ENCODE measurements around the gene MRPS18A.
"Not testable (repeated sequence)": the region's sequence is repeated elsewhere in the genome, so short reads cannot be mapped to it uniquely, and the experiment has no call there.

Gene MRPS18A

DNA sequence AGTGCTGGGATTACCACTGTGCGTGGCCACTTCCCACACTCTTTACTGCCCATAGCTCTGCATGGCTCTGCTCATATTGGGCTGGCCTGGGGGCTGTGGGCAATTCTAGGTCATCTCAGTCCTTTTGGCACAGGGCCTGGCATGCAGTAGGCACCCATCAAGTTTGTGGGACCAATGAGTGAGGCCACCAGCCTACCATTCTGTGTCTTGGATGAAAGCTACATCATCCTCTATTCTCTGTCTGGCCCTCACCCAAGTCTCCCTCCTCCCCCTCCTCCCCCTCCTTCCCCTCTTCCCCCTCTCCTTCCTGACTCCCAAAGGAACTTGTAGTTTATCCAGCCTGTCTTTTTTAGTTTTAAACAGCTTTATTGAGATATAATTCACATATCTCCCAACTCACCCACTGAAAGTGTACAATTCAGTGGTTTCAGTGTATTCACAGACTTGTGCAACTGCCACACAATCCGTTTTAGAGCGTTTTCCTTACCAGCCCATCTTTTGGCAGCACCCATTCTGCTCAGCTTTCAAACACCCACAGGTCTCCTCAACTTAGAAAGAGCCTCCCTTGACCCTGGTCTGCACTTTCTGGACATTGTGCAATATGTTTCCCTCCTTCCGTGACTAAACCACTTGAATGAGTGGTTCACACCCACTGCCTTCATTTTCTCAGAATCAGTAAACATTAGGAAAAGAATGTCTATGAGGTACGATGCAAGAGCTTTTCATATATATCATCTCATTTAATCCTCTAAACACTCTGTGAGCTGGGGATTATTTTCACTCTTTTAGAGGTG lies 21.5 kb upstream of the MRPS18A start:
- no peaks in the 10 kb centered on the region for H3K36me3 ChIP-seq (ENCODE audit: control insufficient read depth in 5 of 5, insufficient read depth in 5 of 5, low read length in 5 of 5)
- H3K4me1 ChIP-seq (ENCODE audit: control insufficient read depth in 5 of 5, insufficient read depth in 5 of 5, low read length in 5 of 5) = peaks cover 3 to 31% (median 20%) of the 10 kb centered on the region in 5 donors
- peaks cover 0 to 17% (median 9%) of the 10 kb centered on the region in 5 donors for H3K27me3 ChIP-seq (ENCODE audit: control insufficient read depth in 5 of 5, insufficient read depth in 4 of 5, low read length in 5 of 5)
- no peak overlapping the region for H3K9ac ChIP-seq (ENCODE audit: low read length in 5 of 5)
- H3K9me3 ChIP-seq (ENCODE audit: control insufficient read depth in 5 of 5, low read length in 5 of 5) = no peaks in the 10 kb centered on the region
- H3K4me3 ChIP-seq (ENCODE audit: low read depth in 1 of 5, low read length in 5 of 5) = no peak overlapping the region
- peak overlapping the region; percentile 40 for H3K27ac ChIP-seq (ENCODE audit: low read depth, low read length)

DNA sequence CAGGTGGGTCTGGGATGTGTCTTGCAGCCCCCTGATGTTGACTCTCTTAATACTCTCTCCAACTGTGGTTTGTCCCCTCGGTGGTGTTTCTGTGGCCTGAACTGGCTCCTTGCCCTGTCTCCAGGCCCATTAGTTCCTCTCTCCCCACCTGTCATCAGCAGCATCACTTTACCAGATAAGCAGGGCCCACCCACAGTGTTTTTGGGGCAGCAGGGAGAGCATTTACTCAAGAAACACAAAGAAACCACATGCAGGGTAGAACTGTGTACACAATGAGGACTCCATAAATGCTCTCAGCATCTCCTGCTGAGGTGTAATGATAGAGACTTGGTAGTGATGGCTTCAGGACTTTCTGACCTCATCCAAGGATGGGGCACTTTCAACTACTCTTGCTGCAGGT lies 20.2 kb upstream of the MRPS18A start:
- Histone ChIP-seq H3K9me3 (ENCODE audit: control insufficient read depth in 5 of 5, low read length in 5 of 5) (no peaks in the 10 kb centered on the region), H3K9ac (ENCODE audit: low read length in 5 of 5) (no peak overlapping the region), H3K27ac (ENCODE audit: low read depth, low read length) (no peak overlapping the region), H3K4me3 (ENCODE audit: low read depth in 1 of 5, low read length in 5 of 5) (no peak overlapping the region), H3K27me3 (ENCODE audit: control insufficient read depth in 5 of 5, insufficient read depth in 4 of 5, low read length in 5 of 5) (peaks cover 0 to 16% (median 9%) of the 10 kb centered on the region in 5 donors), H3K4me1 (ENCODE audit: control insufficient read depth in 5 of 5, insufficient read depth in 5 of 5, low read length in 5 of 5) (peaks cover 6 to 37% (median 27%) of the 10 kb centered on the region in 5 donors), H3K36me3 (ENCODE audit: control insufficient read depth in 5 of 5, insufficient read depth in 5 of 5, low read length in 5 of 5) (no peaks in the 10 kb centered on the region)

DNA sequence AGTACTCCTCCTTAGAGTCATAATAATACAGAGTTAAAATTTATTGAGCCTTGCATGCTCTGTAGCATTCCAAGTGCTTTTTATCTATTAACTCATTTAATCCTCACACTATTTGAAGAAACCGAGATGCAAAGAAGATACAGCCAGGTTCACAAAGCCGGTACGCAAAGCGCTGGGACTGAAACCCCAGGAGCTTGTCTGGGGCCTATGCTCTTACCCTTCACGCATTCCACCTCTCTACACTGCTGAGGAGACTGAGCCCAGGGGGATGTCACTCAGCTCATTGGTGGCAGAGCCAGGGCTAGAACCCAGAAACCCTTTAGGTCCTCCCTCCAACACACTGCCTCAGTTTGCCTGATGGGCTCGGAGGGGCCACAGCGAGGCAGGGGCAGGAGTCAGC lies 19.7 kb upstream of the MRPS18A start:
- no peaks in the 10 kb centered on the region for H3K9me3 ChIP-seq (ENCODE audit: control insufficient read depth in 5 of 5, low read length in 5 of 5)
- no peaks in the 10 kb centered on the region for H3K36me3 ChIP-seq (ENCODE audit: control insufficient read depth in 5 of 5, insufficient read depth in 5 of 5, low read length in 5 of 5)
- H3K27me3 ChIP-seq (ENCODE audit: control insufficient read depth in 5 of 5, insufficient read depth in 4 of 5, low read length in 5 of 5) = peaks cover 0 to 11% (median 5%) of the 10 kb centered on the region in 5 donors
- no peak overlapping the region for H3K27ac ChIP-seq (ENCODE audit: low read depth, low read length)
- peaks cover 9 to 42% (median 31%) of the 10 kb centered on the region in 5 donors for H3K4me1 ChIP-seq (ENCODE audit: control insufficient read depth in 5 of 5, insufficient read depth in 5 of 5, low read length in 5 of 5)
- no peak overlapping the region for H3K4me3 ChIP-seq (ENCODE audit: low read depth in 1 of 5, low read length in 5 of 5)
- H3K9ac ChIP-seq (ENCODE audit: low read length in 5 of 5) = no peak overlapping the region

DNA sequence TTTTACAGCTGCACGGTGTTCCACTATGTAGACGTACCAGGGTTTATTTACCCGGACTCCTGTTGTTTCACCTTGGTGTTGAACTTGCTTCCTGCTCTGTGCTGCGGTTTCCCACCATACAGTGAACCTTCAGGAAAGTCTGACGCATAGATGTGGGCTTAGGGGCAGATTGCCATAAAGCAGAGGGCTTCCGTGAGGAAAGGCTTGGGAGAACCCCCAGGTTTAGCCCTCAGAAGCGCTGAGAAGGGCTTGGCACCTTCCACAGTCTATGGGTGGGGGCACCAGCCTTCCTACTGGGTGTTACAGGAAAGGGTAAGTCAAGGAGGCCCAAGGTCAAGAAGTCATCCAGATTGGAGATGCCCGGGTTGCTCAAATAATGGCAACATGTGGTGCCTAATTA lies 19.2 kb upstream of the MRPS18A start:
- no peak overlapping the region for H3K4me3 ChIP-seq (ENCODE audit: low read depth in 1 of 5, low read length in 5 of 5)
- no peaks in the 10 kb centered on the region for H3K36me3 ChIP-seq (ENCODE audit: control insufficient read depth in 5 of 5, insufficient read depth in 5 of 5, low read length in 5 of 5)
- H3K27me3 ChIP-seq (ENCODE audit: control insufficient read depth in 5 of 5, insufficient read depth in 4 of 5, low read length in 5 of 5) = peaks cover 0 to 9% (median 5%) of the 10 kb centered on the region in 5 donors
- peaks cover 12 to 47% (median 36%) of the 10 kb centered on the region in 5 donors for H3K4me1 ChIP-seq (ENCODE audit: control insufficient read depth in 5 of 5, insufficient read depth in 5 of 5, low read length in 5 of 5)
- H3K9ac ChIP-seq (ENCODE audit: low read length in 5 of 5) = no peak overlapping the region
- H3K27ac ChIP-seq (ENCODE audit: low read depth, low read length) = no peak overlapping the region
- no peaks in the 10 kb centered on the region for H3K9me3 ChIP-seq (ENCODE audit: control insufficient read depth in 5 of 5, low read length in 5 of 5)

DNA sequence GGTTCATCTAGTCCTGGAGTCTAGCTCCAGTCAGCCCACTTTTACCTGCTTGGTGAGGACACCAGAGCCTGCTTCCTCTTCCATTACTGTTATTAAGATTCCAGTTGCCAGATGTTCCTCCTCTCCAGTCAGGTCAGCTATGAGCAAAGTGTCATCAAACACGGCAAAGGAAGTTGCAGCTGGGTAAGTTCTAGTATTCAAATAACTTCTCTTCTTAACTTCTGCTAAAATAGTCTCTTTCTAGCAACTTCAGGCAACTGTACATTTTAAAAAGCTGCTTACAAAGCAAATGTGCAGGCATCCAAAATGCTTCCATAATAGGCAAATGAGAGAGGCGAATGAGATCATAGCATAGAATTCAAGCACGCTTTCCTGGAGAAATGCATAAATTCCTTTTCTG lies 18.4 kb upstream of the MRPS18A start:
- Histone ChIP-seq H3K4me1 (ENCODE audit: control insufficient read depth in 5 of 5, insufficient read depth in 5 of 5, low read length in 5 of 5) (peaks cover 12 to 48% (median 39%) of the 10 kb centered on the region in 5 donors), H3K4me3 (ENCODE audit: low read depth in 1 of 5, low read length in 5 of 5) (no peak overlapping the region), H3K9me3 (ENCODE audit: control insufficient read depth in 5 of 5, low read length in 5 of 5) (no peaks in the 10 kb centered on the region), H3K27ac (ENCODE audit: low read depth, low read length) (no peak overlapping the region), H3K36me3 (ENCODE audit: control insufficient read depth in 5 of 5, insufficient read depth in 5 of 5, low read length in 5 of 5) (no peaks in the 10 kb centered on the region), H3K9ac (ENCODE audit: low read length in 5 of 5) (no peak overlapping the region), H3K27me3 (ENCODE audit: control insufficient read depth in 5 of 5, insufficient read depth in 4 of 5, low read length in 5 of 5) (peaks cover 0 to 9% (median 3%) of the 10 kb centered on the region in 5 donors)

DNA sequence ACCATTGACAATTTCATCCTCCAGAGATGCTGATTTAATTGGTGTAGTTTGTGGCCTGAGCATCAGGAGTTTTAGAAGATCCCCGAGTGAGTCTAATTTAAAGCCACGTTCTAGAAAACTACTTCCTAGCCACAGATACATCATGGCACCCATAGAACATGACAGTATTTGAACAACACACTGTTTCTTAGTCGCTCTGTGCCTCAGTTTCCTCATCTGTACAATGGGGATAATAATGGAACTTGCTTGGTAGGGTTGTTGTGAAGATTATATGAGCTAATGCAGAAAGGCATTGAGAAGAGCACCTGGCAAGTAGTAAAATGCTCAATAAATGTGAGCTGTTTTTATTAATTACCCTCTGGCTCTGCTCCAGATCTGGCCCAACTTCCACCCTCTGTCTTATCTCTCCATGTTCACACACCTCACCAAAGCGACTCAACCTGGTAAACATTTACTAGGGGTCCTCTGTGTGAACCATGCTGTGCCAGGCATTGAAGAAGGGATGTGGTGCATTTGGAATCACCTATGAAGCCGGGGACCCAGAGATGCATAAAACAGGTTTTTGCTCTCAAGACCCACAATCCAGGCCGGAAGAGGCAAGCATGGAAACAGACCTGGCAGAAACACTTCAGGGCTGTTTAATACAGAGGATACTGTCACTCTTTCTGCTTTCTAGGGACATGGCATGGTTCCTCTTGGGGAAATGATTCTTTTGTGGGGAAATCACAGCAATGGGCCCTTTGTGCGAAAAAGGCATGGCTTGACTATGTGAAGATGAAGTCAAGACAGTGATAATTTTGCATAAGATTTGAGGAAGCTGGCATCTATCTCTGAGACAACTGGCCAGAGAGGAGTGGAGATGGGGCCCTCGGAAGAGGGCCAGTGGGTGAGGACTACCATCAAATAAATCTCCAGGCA lies 16.2 kb upstream of the MRPS18A start:
- Histone ChIP-seq H3K4me1 (ENCODE audit: control insufficient read depth in 5 of 5, insufficient read depth in 5 of 5, low read length in 5 of 5) (peaks cover 15 to 52% (median 45%) of the 10 kb centered on the region in 5 donors), H3K36me3 (ENCODE audit: control insufficient read depth in 5 of 5, insufficient read depth in 5 of 5, low read length in 5 of 5) (no peaks in the 10 kb centered on the region), H3K9me3 (ENCODE audit: control insufficient read depth in 5 of 5, low read length in 5 of 5) (no peaks in the 10 kb centered on the region), H3K27ac (ENCODE audit: low read depth, low read length) (peak overlapping the region; percentile 84), H3K4me3 (ENCODE audit: low read depth in 1 of 5, low read length in 5 of 5) (no peak overlapping the region), H3K27me3 (ENCODE audit: control insufficient read depth in 5 of 5, insufficient read depth in 4 of 5, low read length in 5 of 5) (peaks cover 0 to 14% (median 3%) of the 10 kb centered on the region in 5 donors), H3K9ac (ENCODE audit: low read length in 5 of 5) (no peak overlapping the region)

DNA sequence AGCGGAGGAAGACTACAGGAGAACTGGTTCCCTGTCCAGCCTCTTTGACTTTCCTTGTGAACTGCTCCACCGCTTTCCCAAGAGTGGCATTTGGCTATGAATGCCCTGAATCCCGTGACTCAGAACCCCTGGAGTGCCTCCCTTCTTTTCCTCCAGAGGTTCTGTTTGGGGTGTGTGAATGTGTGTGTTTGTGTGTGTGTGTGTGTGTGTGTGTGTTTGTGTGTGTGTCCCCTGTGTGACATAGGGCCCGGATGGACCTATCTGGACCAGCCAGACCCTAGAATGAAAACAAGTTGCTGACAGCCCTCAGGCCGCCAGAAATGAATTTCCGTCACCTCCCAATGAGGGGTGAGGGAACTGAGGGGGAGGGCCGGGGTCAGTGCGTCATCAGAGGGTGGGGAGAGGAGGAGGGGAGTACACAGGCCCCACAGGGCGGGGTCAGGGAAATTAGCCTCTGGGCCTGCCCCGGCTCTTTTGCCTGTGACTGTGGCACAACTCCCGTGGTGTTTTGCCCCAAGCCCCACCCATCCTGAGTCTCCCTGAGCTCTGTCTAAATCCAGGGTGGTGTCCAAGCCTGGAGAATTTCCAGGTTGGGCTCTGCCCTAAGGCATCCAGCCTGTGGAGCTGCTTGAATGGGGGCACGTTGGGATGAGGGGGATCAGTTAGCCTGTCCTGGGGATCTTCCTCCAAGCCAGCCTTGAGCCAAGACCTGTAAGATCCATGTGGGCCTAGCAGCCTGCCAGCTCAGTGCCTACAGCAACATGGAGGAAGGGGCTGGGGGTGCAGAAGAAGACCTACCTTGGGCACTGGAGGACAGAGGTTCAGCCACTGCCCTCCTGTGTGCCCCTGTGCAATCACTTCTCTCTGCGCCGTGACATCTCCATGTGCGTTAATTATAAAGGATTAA lies 15.2 kb upstream of the MRPS18A start:
- H3K27me3 ChIP-seq (ENCODE audit: control insufficient read depth in 5 of 5, insufficient read depth in 4 of 5, low read length in 5 of 5) = peaks cover 0 to 11% (median 4%) of the 10 kb centered on the region in 5 donors
- H3K36me3 ChIP-seq (ENCODE audit: control insufficient read depth in 5 of 5, insufficient read depth in 5 of 5, low read length in 5 of 5) = no peaks in the 10 kb centered on the region
- peak overlapping the region; percentile 84 for H3K27ac ChIP-seq (ENCODE audit: low read depth, low read length)
- H3K4me3 ChIP-seq (ENCODE audit: low read depth in 1 of 5, low read length in 5 of 5) = peak overlapping the region in 3 of 5 donors; percentile 19 to 44 (median 34)
- no peaks in the 10 kb centered on the region for H3K9me3 ChIP-seq (ENCODE audit: control insufficient read depth in 5 of 5, low read length in 5 of 5)
- peaks cover 17 to 54% (median 49%) of the 10 kb centered on the region in 5 donors for H3K4me1 ChIP-seq (ENCODE audit: control insufficient read depth in 5 of 5, insufficient read depth in 5 of 5, low read length in 5 of 5)
- H3K9ac ChIP-seq (ENCODE audit: low read length in 5 of 5) = peak overlapping the region in 3 of 5 donors; percentile 1 to 30 (median 21)

DNA sequence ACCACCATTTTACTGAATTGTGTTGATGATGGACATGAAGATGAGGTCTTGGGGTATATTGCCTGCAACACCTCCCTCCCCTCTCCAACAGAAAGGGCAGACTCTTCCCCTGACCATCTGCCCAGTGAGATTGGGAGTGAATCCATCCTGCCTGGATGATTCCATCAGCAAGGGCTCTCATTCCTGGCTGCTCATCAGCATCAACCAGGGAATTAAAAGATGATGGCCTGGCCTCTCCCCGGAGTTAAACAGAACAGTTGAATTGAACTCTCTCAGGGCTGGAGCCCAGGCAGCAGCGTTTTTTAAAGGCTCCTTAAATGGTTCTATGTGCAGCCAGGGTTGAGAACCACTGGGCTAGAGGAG lies 14.6 kb upstream of the MRPS18A start:
- Histone ChIP-seq H3K9ac (ENCODE audit: low read length in 5 of 5) (peak overlapping the region in 3 of 5 donors; percentile 1 to 30 (median 6)), H3K9me3 (ENCODE audit: control insufficient read depth in 5 of 5, low read length in 5 of 5) (no peaks in the 10 kb centered on the region), H3K27ac (ENCODE audit: low read depth, low read length) (peak overlapping the region; percentile 84), H3K27me3 (ENCODE audit: control insufficient read depth in 5 of 5, insufficient read depth in 4 of 5, low read length in 5 of 5) (peaks cover 0 to 6% (median 0%) of the 10 kb centered on the region in 5 donors), H3K4me3 (ENCODE audit: low read depth in 1 of 5, low read length in 5 of 5) (peak overlapping the region in 3 of 5 donors; percentile 19 to 44 (median 34)), H3K4me1 (ENCODE audit: control insufficient read depth in 5 of 5, insufficient read depth in 5 of 5, low read length in 5 of 5) (peaks cover 17 to 53% (median 49%) of the 10 kb centered on the region in 5 donors), H3K36me3 (ENCODE audit: control insufficient read depth in 5 of 5, insufficient read depth in 5 of 5, low read length in 5 of 5) (no peaks in the 10 kb centered on the region)

DNA sequence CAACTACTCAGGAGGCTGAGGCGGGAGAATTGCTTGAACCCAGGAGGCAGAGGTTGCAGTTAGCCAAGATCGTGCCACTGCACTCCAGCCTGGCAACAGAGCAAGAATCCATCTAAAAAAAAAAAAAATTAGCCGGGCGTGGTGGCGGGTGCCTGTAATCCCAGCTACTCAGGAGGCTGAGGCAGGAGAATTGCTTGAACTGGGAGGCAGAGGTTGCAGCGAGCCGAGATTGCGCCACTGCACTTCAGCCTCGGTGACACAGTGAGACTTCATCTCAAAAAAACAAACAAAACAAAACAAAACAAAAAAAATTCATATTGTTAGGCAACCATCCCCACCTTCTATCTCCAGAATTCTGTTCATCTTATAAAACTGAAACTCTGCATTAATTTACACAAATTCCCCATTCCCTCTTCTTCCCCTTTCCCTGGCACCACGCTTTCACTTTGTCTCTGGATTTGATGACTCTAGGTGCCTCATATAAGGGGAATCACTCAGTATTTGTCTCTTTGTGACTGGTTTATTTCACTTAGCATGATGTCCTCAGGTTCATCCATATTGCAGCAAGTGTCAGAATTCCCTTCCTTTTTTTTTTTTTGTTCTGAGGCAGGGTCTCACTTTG lies 13.5 kb upstream of the MRPS18A start:
- not testable (repeated sequence) for H3K36me3 ChIP-seq (ENCODE audit: control insufficient read depth in 5 of 5, insufficient read depth in 5 of 5, low read length in 5 of 5); H3K27me3 ChIP-seq (ENCODE audit: control insufficient read depth in 5 of 5, insufficient read depth in 4 of 5, low read length in 5 of 5); H3K27ac ChIP-seq (ENCODE audit: low read depth, low read length); H3K9me3 ChIP-seq (ENCODE audit: control insufficient read depth in 5 of 5, low read length in 5 of 5); H3K4me3 ChIP-seq (ENCODE audit: low read depth in 1 of 5, low read length in 5 of 5); H3K9ac ChIP-seq (ENCODE audit: low read length in 5 of 5)
- peaks cover 17 to 42% (median 41%) of the 10 kb centered on the region in 5 donors for H3K4me1 ChIP-seq (ENCODE audit: control insufficient read depth in 5 of 5, insufficient read depth in 5 of 5, low read length in 5 of 5)
